ENCODE results near the gene SHD.

Gene SHD

GRCh38 chr19:4334929-4335570 lies 56.0 kb downstream of the SHD start:
- H3K4me3 ChIP-seq (replicated peaks; ENCODE audit: low read depth, low read length): no peak overlapping the region
- no peak for DNase-seq (ENCODE audit: low read depth)
- no peak for TF ChIP-seq CTCF (IDR thresholded peaks at IDR 0.05; ENCODE audit: low read length, missing control alignments)

- no peak for TF ChIP-seq CTCF (IDR thresholded peaks at IDR 0.05; ENCODE audit: low read length, missing control alignments)
- H3K4me3 ChIP-seq (replicated peaks; ENCODE audit: low read depth, low read length): peak overlapping the region; percentile 41
- DNase-seq (ENCODE audit: low read depth): peak; percentile 54
Observed at GRCh38 chr19:4337906-4338440, 58.9 kb downstream of the SHD start.

- no peak for TF ChIP-seq CTCF (IDR thresholded peaks at IDR 0.05; ENCODE audit: low read length, missing control alignments)
- DNase-seq (ENCODE audit: low read depth): no peak
- peak within 1 kb of the TSS; percentile 41 for H3K4me3 ChIP-seq (replicated peaks; ENCODE audit: low read depth, low read length)
Observed at GRCh38 chr19:4338441-4339355, 59.6 kb downstream of the SHD start, which contains the start of gene STAP2. Gene STAP2, minus strand, starts transcription at chr19:4338827. Its CDS starts 74 bp downstream, at chr19:4338753.

Data from fibroblast of pulmonary artery (primary cell).